Lung (tissue), 12 donors: ENCODE results near the gene FAM131C. TPM values are rescaled to one million over a fixed set of nuclear protein-coding genes. Genes with fewer than 3 reads are reported as not detected.

ENCODE experiments used
- ATAC-seq: fragments of 200-7000 bp; cut with Tn5 transposase; one replicate; pipeline ENCODE4 v1.9.1; 2020; ENCODE audit warnings: moderate number of reproducible peaks; ENCODE audit not compliant: insufficient read depth, low FRiP score
- DNase-seq, 3 donors: peaks; one replicate each; pipeline ENCODE4 v3.0.0-alpha.2; 2013 to 2017
- H3K27ac ChIP-seq, 2 donors: one replicate each; pipeline ENCODE4 v1.5.1; 2013; ENCODE audit warnings: mild to moderate bottlenecking in 2 of 2, moderate library complexity in 2 of 2, control low read depth in 1 of 2, inconsistent platforms in 1 of 2, low read depth in 1 of 2, low read length in 1 of 2
- H3K27me3 ChIP-seq, 3 donors: one replicate each; pipeline ENCODE4 v1.5.1; 2013; ENCODE audit warnings: low read length in 2 of 3; ENCODE audit not compliant: control insufficient read depth in 3 of 3, insufficient read depth in 3 of 3
- H3K36me3 ChIP-seq, 4 donors: one replicate each; pipeline ENCODE4 v1.5.1; 2013; ENCODE audit warnings: low read length in 4 of 4, mild to moderate bottlenecking in 1 of 4, moderate library complexity in 1 of 4; ENCODE audit not compliant: control insufficient read depth in 4 of 4, insufficient read depth in 4 of 4
- H3K4me1 ChIP-seq, 5 donors: one replicate each; pipeline ENCODE4 v1.5.1; 2013; ENCODE audit warnings: low read length in 5 of 5, mild to moderate bottlenecking in 2 of 5, moderate library complexity in 1 of 5; ENCODE audit not compliant: control insufficient read depth in 5 of 5, insufficient read depth in 5 of 5
- H3K4me3 ChIP-seq: one replicate; pipeline ENCODE4 v1.5.1; 2013; ENCODE audit warnings: mild to moderate bottlenecking, control low read depth, moderate library complexity
- H3K9ac ChIP-seq, 2 donors: one replicate each; pipeline ENCODE4 v1.5.1; 2013; ENCODE audit warnings: low read length in 2 of 2, control low read depth in 1 of 2; ENCODE audit not compliant: insufficient read depth in 1 of 2
- H3K9me3 ChIP-seq, 4 donors: one replicate each; pipeline ENCODE4 v1.5.1; 2013; ENCODE audit warnings: low read length in 3 of 4, mild to moderate bottlenecking in 1 of 4, moderate library complexity in 1 of 4; ENCODE audit not compliant: control insufficient read depth in 4 of 4, insufficient read depth in 3 of 4
- WGBS, 2 donors: extraction: QIAGEN DNeasy Blood & Tissue Kit; methylation state at CpG; one replicate each; pipeline ENCODE4 v1.1.7; 2013; 5-methylcytosine and 5-hydroxymethylcytosine counted together
- polyA plus RNA-seq, 2 donors: library from polyadenylated mRNA; stranded (reverse); fragments of 200-250 nt; gene quantifications; one replicate each; pipeline ENCODE4 v1.2.1, GENCODE V29; 2013
- total RNA-seq, 2 donors: library from RNA; depleted of rRNA in 1 of 2; stranded (reverse); fragments of >200 nt in 1 of 2; gene quantifications; one replicate each; pipeline ENCODE4 v1.2.1, GENCODE V29; 2014 to 2021
- TF ChIP-seq, protein P1 (sequence below): IDR thresholded peaks from 2 replicates; pipeline ENCODE4 v1.5.1; 2012; ENCODE audit warnings: mild to moderate bottlenecking; ENCODE audit errors: control extremely low read depth, extremely low read depth
- donor health status: control.
- donor health status: control.
- donor health status: Bipolar disorder and iron deficiency.
- donor health status: healthy.
- donor health status: DM: yes; HTN: yes; CAD: no.

FAM131C gene
- total and polyA plus RNA-seq, 4 donors = not detected

DNA sequence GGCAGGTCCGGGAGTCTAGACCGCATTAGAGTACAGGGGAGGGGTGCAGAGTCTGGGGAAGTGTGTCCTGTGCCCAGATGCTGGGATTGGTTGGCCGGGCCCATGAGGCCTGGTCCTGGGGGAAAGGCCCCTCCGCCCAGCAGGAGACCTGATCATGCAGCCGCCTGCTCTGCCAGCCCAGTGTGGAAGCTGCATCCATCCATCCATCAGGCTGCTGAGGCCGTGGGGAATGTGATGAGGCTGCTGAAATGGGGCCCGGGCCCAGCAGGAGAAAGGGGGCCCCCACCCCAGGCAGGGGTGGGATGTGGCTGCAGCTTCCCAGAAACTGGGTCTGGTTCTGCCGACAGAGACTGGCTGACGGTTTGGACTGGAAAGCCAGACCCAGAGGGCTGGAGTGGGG is 45.3 kb upstream of the FAM131C start:
- Histone ChIP-seq H3K4me3 (no peak overlapping the region), H3K9me3 (no peaks in the 10 kb centered on the region), H3K27ac (no peak overlapping the region), H3K9ac (no peak overlapping the region), H3K36me3 (no peaks in the 10 kb centered on the region), H3K4me1 (peaks cover 0 to 8% (median 0%) of the 10 kb centered on the region in 5 donors), H3K27me3 (no peaks in the 10 kb centered on the region)
- 88 to 89% methylated on average over 9 of the region's 9 CpGs for WGBS, 2 donors
- ATAC-seq (no peak), DNase-seq (no peak)
- TF ChIP-seq, protein P1, sequence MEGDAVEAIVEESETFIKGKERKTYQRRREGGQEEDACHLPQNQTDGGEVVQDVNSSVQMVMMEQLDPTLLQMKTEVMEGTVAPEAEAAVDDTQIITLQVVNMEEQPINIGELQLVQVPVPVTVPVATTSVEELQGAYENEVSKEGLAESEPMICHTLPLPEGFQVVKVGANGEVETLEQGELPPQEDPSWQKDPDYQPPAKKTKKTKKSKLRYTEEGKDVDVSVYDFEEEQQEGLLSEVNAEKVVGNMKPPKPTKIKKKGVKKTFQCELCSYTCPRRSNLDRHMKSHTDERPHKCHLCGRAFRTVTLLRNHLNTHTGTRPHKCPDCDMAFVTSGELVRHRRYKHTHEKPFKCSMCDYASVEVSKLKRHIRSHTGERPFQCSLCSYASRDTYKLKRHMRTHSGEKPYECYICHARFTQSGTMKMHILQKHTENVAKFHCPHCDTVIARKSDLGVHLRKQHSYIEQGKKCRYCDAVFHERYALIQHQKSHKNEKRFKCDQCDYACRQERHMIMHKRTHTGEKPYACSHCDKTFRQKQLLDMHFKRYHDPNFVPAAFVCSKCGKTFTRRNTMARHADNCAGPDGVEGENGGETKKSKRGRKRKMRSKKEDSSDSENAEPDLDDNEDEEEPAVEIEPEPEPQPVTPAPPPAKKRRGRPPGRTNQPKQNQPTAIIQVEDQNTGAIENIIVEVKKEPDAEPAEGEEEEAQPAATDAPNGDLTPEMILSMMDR = no peak

DNA sequence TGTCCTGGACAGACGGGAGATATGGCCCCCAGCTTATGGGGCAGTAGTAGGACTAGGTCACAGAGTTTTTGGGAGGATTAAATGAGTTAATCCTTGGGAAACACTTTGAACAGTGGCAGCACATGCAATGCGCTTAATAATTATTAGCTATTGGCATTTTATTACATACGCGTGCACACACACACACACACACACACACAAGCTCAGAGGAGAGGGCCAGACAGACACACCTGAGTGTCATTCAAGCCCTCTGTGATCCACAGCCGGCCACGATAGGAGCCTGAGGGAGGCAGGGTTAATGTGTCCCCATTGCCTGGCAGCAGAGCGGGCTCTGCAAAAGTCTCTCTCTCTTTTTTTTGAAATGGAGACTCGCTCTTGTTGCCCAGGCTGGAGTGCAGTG is 44.5 kb upstream of the FAM131C start:
- Histone ChIP-seq H3K9me3 (no peaks in the 10 kb centered on the region), H3K36me3 (no peaks in the 10 kb centered on the region), H3K27ac (no peak overlapping the region), H3K27me3 (no peaks in the 10 kb centered on the region), H3K9ac (no peak overlapping the region), H3K4me1 (peaks cover 0 to 12% (median 3%) of the 10 kb centered on the region in 5 donors), H3K4me3 (no peak overlapping the region)
- 96 to 97% methylated on average over 8 of the region's 8 CpGs for WGBS, 2 donors
- no peak for DNase-seq
- TF ChIP-seq, protein P1 = no peak
- ATAC-seq = no peak

DNA sequence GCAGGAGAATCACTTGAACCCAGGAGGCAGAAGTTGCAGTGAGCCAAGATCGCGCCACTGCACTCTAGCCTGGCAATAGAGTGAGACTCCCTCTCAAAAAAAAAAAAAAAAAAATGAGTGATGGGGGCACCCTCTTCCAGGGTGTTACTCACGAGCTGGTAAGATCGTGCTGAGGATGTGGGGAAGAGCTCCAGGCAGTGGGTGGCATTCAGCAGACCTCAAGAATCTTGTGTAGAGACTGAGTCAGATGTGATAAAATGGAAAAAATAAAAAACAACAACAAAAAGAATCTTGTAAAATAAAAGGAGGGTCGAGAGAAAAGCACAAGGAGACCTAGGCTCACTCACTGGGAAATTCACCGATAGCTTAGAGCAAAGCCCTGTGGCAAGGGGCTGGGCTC is 43.9 kb upstream of the FAM131C start:
- no peak overlapping the region for H3K9ac ChIP-seq
- ATAC-seq (no peak), DNase-seq (no peak)
- H3K4me3 ChIP-seq = no peak overlapping the region
- H3K4me1 ChIP-seq = peaks cover 0 to 17% (median 3%) of the 10 kb centered on the region in 5 donors
- TF ChIP-seq, protein P1 = no peak
- no peaks in the 10 kb centered on the region for H3K36me3 ChIP-seq
- H3K27ac ChIP-seq = no peak overlapping the region
- no peaks in the 10 kb centered on the region for H3K27me3 ChIP-seq
- 91 to 93% methylated on average over 6 of the region's 6 CpGs for WGBS, 2 donors
- no peaks in the 10 kb centered on the region for H3K9me3 ChIP-seq

DNA sequence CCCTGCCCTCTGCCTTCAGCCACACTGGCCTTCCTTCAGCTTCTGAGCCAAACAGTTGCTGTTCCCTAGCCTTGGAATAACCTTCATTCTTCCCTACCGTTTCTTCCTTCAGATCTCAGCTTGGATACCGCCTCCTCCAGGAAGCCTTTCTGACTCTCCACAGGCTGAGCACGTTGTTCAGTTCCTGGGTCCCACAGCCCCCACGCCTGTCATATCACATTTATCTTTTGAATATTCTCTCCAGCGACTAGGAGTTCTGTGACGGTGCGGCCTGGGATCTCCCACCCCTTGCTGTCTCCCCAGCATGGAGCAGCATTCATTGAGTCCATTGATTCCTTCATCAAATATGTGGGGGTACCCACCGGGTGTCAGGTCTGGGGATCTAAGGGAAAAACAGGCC is 43.2 kb upstream of the FAM131C start:
- no peak for ATAC-seq
- Histone ChIP-seq H3K4me3 (no peak overlapping the region), H3K9ac (no peak overlapping the region), H3K27ac (no peak overlapping the region), H3K4me1 (peaks cover 0 to 17% (median 3%) of the 10 kb centered on the region in 5 donors), H3K9me3 (no peaks in the 10 kb centered on the region), H3K36me3 (no peaks in the 10 kb centered on the region), H3K27me3 (no peaks in the 10 kb centered on the region)
- no peak for DNase-seq
- 90% methylated on average over 8 of the region's 8 CpGs for WGBS, 2 donors
- TF ChIP-seq, protein P1 = no peak
